Cardiac muscle cell (in vitro differentiated cells and primary cell): ENCODE measurements around the gene PIK3R5. TPM values are rescaled to one million over a fixed set of nuclear protein-coding genes. Genes with fewer than 3 reads are reported as not detected.

Experiments used
- DNase-seq, 2 donors: peaks; one replicate each; pipeline versions ENCODE4 v3.0.0 to v3.0.0-alpha.2; 2010 to 2017; ENCODE audit warnings: low read depth in 1 of 2, low spot score in 1 of 2
- H3K27ac ChIP-seq: fragments of 200-600 bp; sonication (generic); 2 replicates; pipeline ENCODE4 v1.5.1; 2016
- H3K27me3 ChIP-seq: fragments of 200-600 bp; sonication (generic); 2 replicates; pipeline ENCODE4 v1.6.0; 2016; ENCODE audit warnings: control low read depth
- H3K36me3 ChIP-seq: fragments of 200-600 bp; sonication (generic); 2 replicates; pipeline ENCODE4 v1.5.1; 2016; ENCODE audit warnings: control low read depth
- H3K4me1 ChIP-seq: fragments of 200-600 bp; sonication (generic); 2 replicates; pipeline ENCODE4 v1.8.1; 2017; ENCODE audit warnings: low read depth, mild to moderate bottlenecking, mixed run types
- H3K4me3 ChIP-seq: fragments of 200-600 bp; sonication (generic); 2 replicates; pipeline ENCODE4 v1.5.1; 2016; ENCODE audit warnings: mild to moderate bottlenecking
- H3K9me3 ChIP-seq: fragments of 200-600 bp; sonication (generic); 2 replicates; pipeline ENCODE4 v1.5.1; 2017; ENCODE audit warnings: low read depth, mild to moderate bottlenecking, control low read depth
- polyA plus RNA-seq: library from polyadenylated mRNA; unstranded; fragments of >200 nt; fragmentation: Nextera tagmentation; extraction: Ambion mirVana; gene quantifications from 2 replicates; pipeline ENCODE4 v1.2.1, GENCODE V29; 2016
- total RNA-seq: library from RNA; depleted of rRNA; stranded (reverse); fragments of >200 nt; gene quantifications from 2 replicates; pipeline ENCODE4 v1.2.3, GENCODE V29; 2016
- TF ChIP-seq, protein P1 (sequence below): IDR thresholded peaks from 2 replicates; pipeline ENCODE4 v1.5.1; 2012; ENCODE audit warnings: low read depth, mild to moderate bottlenecking, low read length

Gene PIK3R5
- total and polyA plus RNA-seq, 2 experiments from 2014 or later = 0.09 to 0.38 TPM

DNA sequence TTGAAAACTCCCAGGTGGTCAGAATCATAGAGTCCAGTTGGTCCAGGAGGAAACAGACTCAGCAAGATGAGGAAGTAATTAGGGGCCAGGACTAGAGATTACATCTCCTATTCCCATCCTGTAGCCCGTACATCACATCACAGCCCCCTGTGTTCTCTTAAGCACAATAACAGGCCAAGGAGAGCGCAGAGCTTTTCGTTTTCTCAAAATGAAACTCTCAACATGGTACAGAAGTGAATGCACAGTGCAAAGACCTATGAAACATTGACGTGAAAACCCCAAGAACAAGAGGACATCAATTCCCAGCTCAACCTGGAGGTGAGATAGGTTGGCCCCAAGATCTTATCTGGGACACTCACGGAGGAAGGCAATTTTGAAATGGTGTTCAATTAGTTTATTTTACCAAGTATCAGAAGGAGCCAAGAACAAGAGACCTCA lies 9.0 kb downstream of the PIK3R5 start:
- DNase-seq = no peak
- H3K27me3 ChIP-seq = peaks cover 6% of the 10 kb centered on the region

GRCh38 chr17:8955021-8955959 lies 10.2 kb downstream of the PIK3R5 start:
- Histone ChIP-seq H3K27ac (no peak overlapping the region), H3K36me3 (no peaks in the 10 kb centered on the region), H3K4me3 (no peak overlapping the region), H3K4me1 (no peaks in the 10 kb centered on the region), H3K9me3 (no peaks in the 10 kb centered on the region), H3K27me3 (peaks cover 6% of the 10 kb centered on the region)
- DNase-seq = no peak
- TF ChIP-seq, protein P1, sequence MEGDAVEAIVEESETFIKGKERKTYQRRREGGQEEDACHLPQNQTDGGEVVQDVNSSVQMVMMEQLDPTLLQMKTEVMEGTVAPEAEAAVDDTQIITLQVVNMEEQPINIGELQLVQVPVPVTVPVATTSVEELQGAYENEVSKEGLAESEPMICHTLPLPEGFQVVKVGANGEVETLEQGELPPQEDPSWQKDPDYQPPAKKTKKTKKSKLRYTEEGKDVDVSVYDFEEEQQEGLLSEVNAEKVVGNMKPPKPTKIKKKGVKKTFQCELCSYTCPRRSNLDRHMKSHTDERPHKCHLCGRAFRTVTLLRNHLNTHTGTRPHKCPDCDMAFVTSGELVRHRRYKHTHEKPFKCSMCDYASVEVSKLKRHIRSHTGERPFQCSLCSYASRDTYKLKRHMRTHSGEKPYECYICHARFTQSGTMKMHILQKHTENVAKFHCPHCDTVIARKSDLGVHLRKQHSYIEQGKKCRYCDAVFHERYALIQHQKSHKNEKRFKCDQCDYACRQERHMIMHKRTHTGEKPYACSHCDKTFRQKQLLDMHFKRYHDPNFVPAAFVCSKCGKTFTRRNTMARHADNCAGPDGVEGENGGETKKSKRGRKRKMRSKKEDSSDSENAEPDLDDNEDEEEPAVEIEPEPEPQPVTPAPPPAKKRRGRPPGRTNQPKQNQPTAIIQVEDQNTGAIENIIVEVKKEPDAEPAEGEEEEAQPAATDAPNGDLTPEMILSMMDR = no peak

More for the DNA sequence above, 9.0 kb downstream of the PIK3R5 start:
- H3K27ac ChIP-seq = no peak overlapping the region
- H3K36me3 ChIP-seq = no peaks in the 10 kb centered on the region
- H3K4me1 ChIP-seq = no peaks in the 10 kb centered on the region
- TF ChIP-seq, protein P1 = no peak
- H3K9me3 ChIP-seq = no peaks in the 10 kb centered on the region
- no peak overlapping the region for H3K4me3 ChIP-seq

DNA sequence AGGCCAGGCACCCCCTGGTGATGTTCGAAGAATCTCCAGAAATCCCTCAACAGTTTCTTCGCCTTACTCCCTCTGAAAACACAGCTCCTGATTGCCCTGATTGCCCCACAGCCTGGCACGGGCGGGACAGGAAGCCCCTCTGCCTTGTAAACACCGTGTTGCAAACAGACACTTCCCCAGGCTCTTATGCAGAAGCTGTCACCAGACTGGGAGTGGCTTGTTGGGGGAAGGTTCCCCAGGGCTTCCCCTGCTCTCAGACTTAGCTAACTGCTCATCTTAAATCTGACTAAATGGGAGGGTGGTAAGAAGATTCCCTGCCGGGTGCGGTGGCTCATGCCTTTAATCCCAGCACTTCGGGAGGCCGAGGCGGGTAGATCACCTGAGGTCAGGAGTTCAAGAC lies 11.2 kb downstream of the PIK3R5 start:
- TF ChIP-seq, protein P1 = no peak
- Histone ChIP-seq H3K27ac (no peak overlapping the region), H3K36me3 (no peaks in the 10 kb centered on the region), H3K4me1 (no peaks in the 10 kb centered on the region), H3K4me3 (no peak overlapping the region), H3K27me3 (peaks cover 6% of the 10 kb centered on the region), H3K9me3 (no peaks in the 10 kb centered on the region)
- no peak for DNase-seq

- Histone ChIP-seq H3K4me1 (no peaks in the 10 kb centered on the region), H3K36me3 (no peaks in the 10 kb centered on the region), H3K27ac (no peak overlapping the region), H3K27me3 (peaks cover 6% of the 10 kb centered on the region), H3K4me3 (no peak overlapping the region), H3K9me3 (no peaks in the 10 kb centered on the region)
- no peak for DNase-seq
- TF ChIP-seq, protein P1 = no peak
Measured at GRCh38 chr17:8953156-8953885, 12.2 kb downstream of the PIK3R5 start.

DNA sequence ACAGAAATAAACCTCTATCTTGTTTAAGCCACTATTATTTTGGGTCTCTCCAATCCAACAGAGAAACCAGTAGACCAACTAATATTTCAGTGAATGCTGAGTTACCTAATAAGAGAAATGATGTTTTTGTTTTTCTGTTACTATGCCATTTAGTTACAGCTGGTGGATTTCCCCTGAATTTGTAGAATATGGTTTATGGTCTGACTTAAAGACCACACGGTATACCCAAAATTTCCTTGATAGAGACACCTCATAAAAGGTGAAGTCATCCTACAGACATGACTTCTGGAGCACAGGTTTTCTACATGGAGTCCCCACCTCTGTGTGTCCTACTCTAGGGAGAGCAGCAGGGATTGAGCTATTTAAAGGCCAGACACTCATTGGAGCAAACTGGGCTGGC lies 13.3 kb downstream of the PIK3R5 start:
- Histone ChIP-seq H3K36me3 (no peaks in the 10 kb centered on the region), H3K9me3 (no peaks in the 10 kb centered on the region), H3K27me3 (peaks cover 2% of the 10 kb centered on the region), H3K4me3 (no peak overlapping the region), H3K27ac (no peak overlapping the region), H3K4me1 (no peaks in the 10 kb centered on the region)
- TF ChIP-seq, protein P1 = no peak
- no peak for DNase-seq
